Measurements from ENCODE around the gene FKBP4. TPM values are rescaled to one million over a fixed set of nuclear protein-coding genes. Genes with fewer than 3 reads are reported as not detected.
A peak's percentile ranks its signal among the peaks of the same experiment; 100 is the strongest.

FKBP4 gene
- total RNA-seq, 1 donor from 2014 or later, result 56.9 TPM

DNA sequence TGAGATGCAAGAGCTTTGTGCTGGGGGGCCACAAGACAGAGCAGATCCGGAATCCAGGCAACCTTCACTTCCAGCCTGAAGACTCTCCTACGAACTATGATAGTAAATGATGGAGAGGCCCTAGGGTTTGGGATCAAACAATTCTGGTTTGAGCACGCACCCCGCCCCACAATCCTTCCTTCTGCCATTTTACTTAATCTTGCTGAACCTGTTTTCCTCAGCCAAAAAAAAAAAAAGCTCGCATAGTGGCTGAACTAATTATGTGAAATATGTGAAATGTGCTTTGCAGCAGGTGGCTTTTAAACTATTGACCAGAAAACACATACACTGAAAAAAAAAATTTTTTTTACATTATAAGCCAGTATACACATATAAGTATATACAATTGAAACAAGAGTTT, 17.0 kb downstream of the FKBP4 start:
- Histone ChIP-seq H3K27me3 (no peaks in the 10 kb centered on the region), H3K27ac (peak overlapping the region; percentile 96), H3K4me3 (peak overlapping the region; percentile 73), H3K36me3 (peaks cover 4% of the 10 kb centered on the region), H3K4me1 (peaks cover 5% of the 10 kb centered on the region), H3K9me3 (no peaks in the 10 kb centered on the region)
- intact Hi-C loops (cut with DNase I), result no loop called here
- TF ChIP-seq, protein P1, sequence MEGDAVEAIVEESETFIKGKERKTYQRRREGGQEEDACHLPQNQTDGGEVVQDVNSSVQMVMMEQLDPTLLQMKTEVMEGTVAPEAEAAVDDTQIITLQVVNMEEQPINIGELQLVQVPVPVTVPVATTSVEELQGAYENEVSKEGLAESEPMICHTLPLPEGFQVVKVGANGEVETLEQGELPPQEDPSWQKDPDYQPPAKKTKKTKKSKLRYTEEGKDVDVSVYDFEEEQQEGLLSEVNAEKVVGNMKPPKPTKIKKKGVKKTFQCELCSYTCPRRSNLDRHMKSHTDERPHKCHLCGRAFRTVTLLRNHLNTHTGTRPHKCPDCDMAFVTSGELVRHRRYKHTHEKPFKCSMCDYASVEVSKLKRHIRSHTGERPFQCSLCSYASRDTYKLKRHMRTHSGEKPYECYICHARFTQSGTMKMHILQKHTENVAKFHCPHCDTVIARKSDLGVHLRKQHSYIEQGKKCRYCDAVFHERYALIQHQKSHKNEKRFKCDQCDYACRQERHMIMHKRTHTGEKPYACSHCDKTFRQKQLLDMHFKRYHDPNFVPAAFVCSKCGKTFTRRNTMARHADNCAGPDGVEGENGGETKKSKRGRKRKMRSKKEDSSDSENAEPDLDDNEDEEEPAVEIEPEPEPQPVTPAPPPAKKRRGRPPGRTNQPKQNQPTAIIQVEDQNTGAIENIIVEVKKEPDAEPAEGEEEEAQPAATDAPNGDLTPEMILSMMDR (IDR thresholded peaks at IDR 0.05), result no peak
- DNase-seq, result no peak
- ATAC-seq, result no peak

DNA sequence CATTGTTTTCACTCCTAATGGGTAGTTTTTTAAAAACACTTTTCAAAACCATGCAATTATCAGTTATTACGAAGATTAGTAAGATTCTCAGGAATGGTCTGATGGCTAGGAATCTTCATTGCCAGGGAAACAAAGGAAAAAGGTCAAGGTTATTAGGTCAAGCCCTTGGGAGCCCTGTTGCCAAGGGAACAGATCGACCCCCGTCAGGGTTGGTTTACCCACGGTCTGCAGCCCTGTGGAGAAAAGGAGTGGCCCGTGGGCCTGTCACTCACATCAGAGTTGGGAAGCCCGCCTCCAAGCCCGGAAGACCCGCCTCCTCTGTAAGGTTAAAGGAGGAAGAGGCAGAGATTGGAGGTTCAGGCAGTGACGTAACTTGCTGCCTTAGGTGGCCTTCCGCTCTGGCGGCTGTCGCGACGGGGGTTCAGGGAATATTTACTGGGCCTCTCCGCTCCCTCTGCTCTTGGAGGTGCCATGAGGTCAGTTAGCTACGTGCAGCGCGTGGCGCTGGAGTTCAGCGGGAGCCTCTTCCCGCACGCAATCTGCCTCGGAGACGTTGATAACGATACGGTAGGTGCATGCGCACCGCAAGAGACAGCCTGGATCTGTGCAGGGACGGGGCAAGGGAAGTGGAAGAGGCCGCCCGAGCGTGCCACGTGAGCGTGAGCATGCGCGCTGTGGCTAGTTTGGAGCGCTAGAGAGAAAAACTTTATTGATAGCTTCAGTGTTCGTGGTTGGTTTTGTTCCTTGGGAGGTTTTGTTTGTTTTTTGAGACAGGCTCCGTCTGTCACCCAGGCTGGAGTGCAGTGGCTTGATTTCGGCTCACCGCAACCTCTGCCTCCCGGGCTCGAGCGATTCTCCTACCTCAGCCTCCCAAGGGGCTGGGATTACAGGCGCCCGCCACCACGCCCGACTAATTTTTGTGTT, 17.8 kb downstream of the FKBP4 start, which contains the start of gene ITFG2:
Gene ITFG2, plus strand, starts transcription at position 379 of the 924 bp plus-strand sequence. Its CDS starts 93 bp downstream, at position 472.
- intact Hi-C loops (cut with DNase I), result no loop called here
- Histone ChIP-seq H3K27ac (peak within 1 kb of the TSS; percentile 96), H3K9me3 (no peaks in the 10 kb centered on the region), H3K4me3 (peak within 1 kb of the TSS; percentile 73), H3K27me3 (no peaks in the 10 kb centered on the region), H3K36me3 (peaks cover 12% of the 10 kb centered on the region), H3K4me1 (peaks cover 5% of the 10 kb centered on the region)
- peak; percentile 99 for DNase-seq
- TF ChIP-seq, protein P1 (IDR thresholded peaks at IDR 0.05), result no peak
- ATAC-seq, result peak; percentile 98

DNA sequence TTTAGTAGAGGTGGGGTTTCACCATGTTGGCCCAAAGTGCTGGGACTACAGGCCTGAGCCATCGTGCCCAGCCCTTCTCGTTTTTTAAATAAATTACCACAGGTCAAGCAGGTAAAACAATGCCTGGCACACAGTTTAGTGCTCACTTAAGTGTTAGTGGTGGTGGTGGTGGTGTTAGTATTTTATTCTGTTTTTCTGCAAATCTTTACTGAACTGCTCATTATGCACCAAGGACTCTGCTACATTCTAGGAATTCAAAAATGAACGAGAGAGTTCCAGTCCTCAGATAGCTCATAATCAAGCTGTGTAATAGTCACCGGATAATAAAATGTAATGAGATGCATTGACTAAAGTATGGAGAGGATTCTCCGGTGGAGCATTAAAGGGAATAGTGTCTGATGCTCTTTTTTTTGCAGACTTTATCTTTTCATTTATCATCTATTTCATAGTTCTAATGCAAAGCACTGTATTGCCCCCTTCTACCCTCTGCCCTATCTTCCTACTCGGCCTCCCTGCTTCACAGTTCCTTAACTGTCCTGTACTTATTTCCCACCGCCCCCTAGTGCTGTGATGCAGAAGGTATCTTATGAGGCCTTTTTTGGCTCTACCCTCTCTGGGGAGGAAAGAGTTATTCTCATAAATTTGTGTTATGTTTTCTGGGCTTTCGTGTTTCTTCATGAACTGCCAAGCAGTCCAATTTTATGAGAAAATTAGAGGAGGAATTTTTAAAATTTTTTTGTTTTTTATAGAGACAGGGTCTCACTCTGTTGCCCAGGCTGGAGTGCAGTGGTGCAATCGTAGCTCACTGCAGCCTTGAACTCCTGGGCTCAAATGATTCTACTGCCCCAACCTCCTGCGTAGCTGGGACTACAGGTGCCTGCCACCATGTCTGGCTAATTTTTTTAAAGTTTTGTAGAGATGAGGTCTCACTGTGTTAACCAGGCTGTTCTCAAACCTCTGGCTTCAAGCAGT, 18.7 kb downstream of the FKBP4 start:
- intact Hi-C loops (cut with DNase I), result no loop called here
- H3K4me3 ChIP-seq, result peak overlapping the region; percentile 73
- no peaks in the 10 kb centered on the region for H3K9me3 ChIP-seq
- peak overlapping the region; percentile 96 for H3K27ac ChIP-seq
- DNase-seq, result no peak
- ATAC-seq, result peak; percentile 47
- TF ChIP-seq, protein P1 (IDR thresholded peaks at IDR 0.05), result peak; percentile 61
- H3K27me3 ChIP-seq, result no peaks in the 10 kb centered on the region
- H3K36me3 ChIP-seq, result peaks cover 21% of the 10 kb centered on the region
- peaks cover 5% of the 10 kb centered on the region for H3K4me1 ChIP-seq

DNA sequence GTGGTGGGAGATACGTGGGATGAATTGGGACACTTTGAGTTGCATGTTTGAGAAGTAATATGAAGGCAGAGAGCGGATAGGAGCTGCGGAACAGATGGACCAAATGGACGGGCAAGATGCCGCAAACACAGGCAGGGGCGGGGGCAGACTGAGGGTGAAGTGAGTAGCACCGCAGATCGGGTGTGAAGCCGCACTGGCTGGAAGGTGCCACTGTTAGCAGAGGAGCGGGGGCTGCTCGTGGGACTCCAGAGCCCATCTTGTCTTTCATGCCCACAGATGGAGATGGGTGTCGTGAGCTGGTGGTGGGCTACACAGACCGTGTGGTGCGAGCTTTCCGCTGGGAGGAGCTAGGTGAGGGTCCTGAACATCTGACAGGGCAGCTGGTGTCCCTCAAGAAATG, 25.0 kb downstream of the FKBP4 start:
- Histone ChIP-seq H3K9me3 (no peaks in the 10 kb centered on the region), H3K27ac (no peak overlapping the region), H3K27me3 (no peaks in the 10 kb centered on the region), H3K4me3 (no peak overlapping the region), H3K36me3 (peaks cover 82% of the 10 kb centered on the region), H3K4me1 (no peaks in the 10 kb centered on the region)
- intact Hi-C loops (cut with DNase I), result no loop called here
- TF ChIP-seq, protein P1 (IDR thresholded peaks at IDR 0.05), result no peak
- ATAC-seq (no peak), DNase-seq (no peak)

DNA sequence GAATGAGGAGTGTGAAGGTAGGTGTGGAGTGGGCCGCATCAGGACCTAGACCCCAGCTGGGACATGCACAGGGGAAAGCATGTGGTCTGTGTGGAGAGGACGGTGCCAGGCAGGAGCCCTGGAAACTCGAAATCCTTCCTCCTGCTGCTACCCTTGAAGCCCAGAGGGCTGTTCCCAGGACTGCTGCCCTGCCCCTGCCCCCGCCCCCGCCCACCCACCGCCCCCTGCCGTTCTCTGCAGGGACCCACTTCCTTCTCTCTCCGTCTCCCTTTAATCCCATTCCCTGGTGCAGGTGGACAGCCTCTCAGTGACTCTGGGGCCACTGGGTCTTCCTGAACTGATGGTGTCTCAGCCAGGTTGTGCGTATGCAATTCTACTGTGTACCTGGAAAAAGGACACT, 25.7 kb downstream of the FKBP4 start:
- no peak for DNase-seq
- TF ChIP-seq, protein P1 (IDR thresholded peaks at IDR 0.05), result no peak
- Histone ChIP-seq H3K27me3 (no peaks in the 10 kb centered on the region), H3K4me3 (no peak overlapping the region), H3K4me1 (no peaks in the 10 kb centered on the region), H3K27ac (no peak overlapping the region), H3K36me3 (peaks cover 88% of the 10 kb centered on the region), H3K9me3 (no peaks in the 10 kb centered on the region)
- intact Hi-C loops (cut with DNase I), result no loop called here
- no peak for ATAC-seq
